Liver (tissue), 9 donors: ENCODE data around the gene ANP32A. TPM values are rescaled to one million over a fixed set of nuclear protein-coding genes. Genes with fewer than 3 reads are reported as not detected.

ENCODE experiments used
- DNase-seq: peaks from one replicate; pipeline ENCODE4 v3.0.0-alpha.2; 2017; ENCODE audit warnings: low spot score
- H3K27ac ChIP-seq, 2 donors: one replicate each; pipeline ENCODE4 v1.7.0; 2013; ENCODE audit warnings: inconsistent platforms in 2 of 2, low read length in 2 of 2, control low read depth in 1 of 2, low read depth in 1 of 2, mild to moderate bottlenecking in 1 of 2
- H3K27me3 ChIP-seq, 4 donors: one replicate each; pipeline versions ENCODE4 v1.6.1 to v1.7.0; 2013; ENCODE audit warnings: low read length in 3 of 4, inconsistent platforms in 1 of 4, mild to moderate bottlenecking in 1 of 4, moderate library complexity in 1 of 4; ENCODE audit not compliant: control insufficient read depth in 4 of 4, insufficient read depth in 4 of 4
- H3K36me3 ChIP-seq, 4 donors: one replicate each; pipeline versions ENCODE4 v1.6.1 to v1.7.0; 2013; ENCODE audit warnings: low read length in 3 of 4, mild to moderate bottlenecking in 3 of 4, low read depth in 1 of 4, moderate library complexity in 1 of 4; ENCODE audit not compliant: control insufficient read depth in 4 of 4, insufficient read depth in 3 of 4
- H3K4me1 ChIP-seq, 4 donors: one replicate each; pipeline versions ENCODE4 v1.6.1 to v1.7.0; 2013; ENCODE audit warnings: low read length in 3 of 4, mild to moderate bottlenecking in 3 of 4, moderate library complexity in 1 of 4; ENCODE audit not compliant: control insufficient read depth in 4 of 4, insufficient read depth in 4 of 4
- H3K4me3 ChIP-seq, 3 donors: one replicate each; pipeline versions ENCODE4 v1.6.1 to v1.7.0; 2013; ENCODE audit warnings: low read length in 3 of 3, control low read depth in 1 of 3, low read depth in 1 of 3, mild to moderate bottlenecking in 1 of 3
- H3K9ac ChIP-seq, 2 donors: one replicate each; pipeline ENCODE4 v1.7.0; 2013; ENCODE audit warnings: low read length in 2 of 2, mild to moderate bottlenecking in 2 of 2, moderate library complexity in 2 of 2, control low read depth in 1 of 2, low read depth in 1 of 2
- H3K9me3 ChIP-seq, 4 donors: one replicate each; pipeline versions ENCODE4 v1.6.1 to v1.7.0; 2013; ENCODE audit warnings: low read length in 3 of 4; ENCODE audit not compliant: control insufficient read depth in 4 of 4
- ATF3 ChIP-seq: IDR thresholded peaks from 2 replicates; pipeline ENCODE4 v1.6.1; 2016; ENCODE audit warnings: antibody characterized with exemption
- EGR1 ChIP-seq, 2 donors: IDR thresholded peaks; 2 replicates each; pipeline ENCODE4 v1.6.1; 2016 to 2018; ENCODE audit warnings: antibody characterized with exemption in 2 of 2, low read depth in 2 of 2
- FOXA1 ChIP-seq: IDR thresholded peaks from 2 replicates; pipeline ENCODE4 v1.6.1; 2016; ENCODE audit warnings: antibody characterized with exemption
- FOXA2 ChIP-seq: IDR thresholded peaks from 2 replicates; pipeline ENCODE4 v1.6.1; 2016; ENCODE audit warnings: antibody characterized with exemption
- GABPA ChIP-seq, 2 donors: IDR thresholded peaks in 1 of 2; conservative IDR thresholded peaks in 1 of 2; 2 replicates each; pipeline ENCODE4 v1.6.1; 2016; ENCODE audit warnings: antibody characterized with exemption in 2 of 2, mild to moderate bottlenecking in 1 of 2, moderate library complexity in 1 of 2
- JUND ChIP-seq, 2 donors: IDR thresholded peaks; 2 replicates each; pipeline ENCODE4 v1.6.1; 2016; ENCODE audit warnings: antibody characterized with exemption in 2 of 2
- MAX ChIP-seq: IDR thresholded peaks from 2 replicates; pipeline ENCODE4 v1.6.1; 2016; ENCODE audit warnings: antibody characterized with exemption
- NR2F2 ChIP-seq: IDR thresholded peaks from 2 replicates; pipeline ENCODE4 v1.6.1; 2016; ENCODE audit warnings: antibody characterized with exemption
- RAD21 ChIP-seq, 2 donors: IDR thresholded peaks; 2 replicates each; pipeline ENCODE4 v1.6.1; 2016; ENCODE audit warnings: antibody characterized with exemption in 2 of 2, mild to moderate bottlenecking in 2 of 2
- REST ChIP-seq: IDR thresholded peaks from 2 replicates; pipeline ENCODE4 v1.6.1; 2016; ENCODE audit warnings: antibody characterized with exemption, mild to moderate bottlenecking
- TAF1 ChIP-seq: conservative IDR thresholded peaks from 2 replicates; pipeline ENCODE4 v1.6.1; 2016; ENCODE audit warnings: antibody characterized with exemption, mild to moderate bottlenecking
- YY1 ChIP-seq: IDR thresholded peaks from 2 replicates; pipeline ENCODE4 v1.6.1; 2016; ENCODE audit warnings: antibody characterized with exemption, mild to moderate bottlenecking
- ZBTB33 ChIP-seq: IDR thresholded peaks from 2 replicates; pipeline ENCODE4 v1.6.1; 2016; ENCODE audit warnings: antibody characterized with exemption
- WGBS: extraction: QIAGEN DNeasy Blood & Tissue Kit; methylation state at CpG from one replicate; pipeline ENCODE4 v1.1.7; 2013; 5-methylcytosine and 5-hydroxymethylcytosine counted together
- polyA plus RNA-seq, 2 donors: library from polyadenylated mRNA; stranded (reverse) in 1 of 2; unstranded in 1 of 2; fragments of 200-250 nt in 1 of 2; fragments of >200 nt in 1 of 2; fragmentation: Nextera tagmentation in 1 of 2; extraction: Ambion mirVana in 1 of 2; gene quantifications; one replicate each; pipeline versions ENCODE4 v1.2.1 to v1.2.3, GENCODE V29; 2013 to 2015
- total RNA-seq, 2 donors: library from RNA; depleted of rRNA; stranded (reverse); fragments of >200 nt; gene quantifications; one replicate each; pipeline ENCODE4 v1.2.3, GENCODE V29; 2014
- donor health status: healthy.
- donor health status: healthy.
- donor health status: healthy.
- donor health status: healthy.
- donor health status: healthy.

ANP32A gene
- total and polyA plus RNA-seq, 4 donors, result 30.5 to 60.4 (median 39.4) TPM

GRCh38 chr15:68765602-68766368 lies 54.9 kb downstream of the ANP32A start:
- Histone ChIP-seq H3K9ac (no peak overlapping the region), H3K4me3 (no peak overlapping the region), H3K9me3 (no peaks in the 10 kb centered on the region), H3K27ac (no peak overlapping the region), H3K36me3 (no peaks in the 10 kb centered on the region), H3K27me3 (no peaks in the 10 kb centered on the region), H3K4me1 (no peaks in the 10 kb centered on the region)
- WGBS, result 77% methylated on average over 11 of the region's 11 CpGs
- DNase-seq, result no peak
- TF ChIP-seq FOXA1, result no peak
- no peak for TF ChIP-seq JUND (IDR thresholded peaks at IDR 0.05)
- no peak for TF ChIP-seq RAD21 (IDR thresholded peaks at IDR 0.05)
- TF ChIP-seq REST, result no peak
- no peak for TF ChIP-seq GABPA (IDR thresholded peaks at IDR 0.05 in 1 of 2, conservative IDR thresholded peaks at IDR 0.05 in 1 of 2)
- TF ChIP-seq MAX, result no peak
- TF ChIP-seq TAF1, result no peak
- no peak for TF ChIP-seq ZBTB33
- TF ChIP-seq EGR1 (IDR thresholded peaks at IDR 0.05; ENCODE audit: low read depth in 2 of 2), result no peak
- no peak for TF ChIP-seq NR2F2

GRCh38 chr15:68764090-68764489 lies 56.6 kb downstream of the ANP32A start:
- Histone ChIP-seq H3K4me1 (no peaks in the 10 kb centered on the region), H3K27me3 (no peaks in the 10 kb centered on the region), H3K27ac (no peak overlapping the region), H3K4me3 (no peak overlapping the region), H3K9ac (no peak overlapping the region), H3K36me3 (no peaks in the 10 kb centered on the region), H3K9me3 (no peaks in the 10 kb centered on the region)
- TF ChIP-seq REST, result no peak
- TF ChIP-seq ATF3, result no peak
- TF ChIP-seq FOXA2, result no peak
- TF ChIP-seq YY1, result no peak
- TF ChIP-seq GABPA (IDR thresholded peaks at IDR 0.05 in 1 of 2, conservative IDR thresholded peaks at IDR 0.05 in 1 of 2), result no peak
- no peak for TF ChIP-seq TAF1
- TF ChIP-seq MAX, result no peak
- no peak for TF ChIP-seq ZBTB33
- no peak for TF ChIP-seq EGR1 (IDR thresholded peaks at IDR 0.05; ENCODE audit: low read depth in 2 of 2)
- no peak for TF ChIP-seq JUND (IDR thresholded peaks at IDR 0.05)
- no peak for DNase-seq
- WGBS, result 74% methylated on average over 1 of the region's 1 CpG
